Osteoblast (primary cell): ENCODE measurements around the gene RALY. TPM values are rescaled to one million over a fixed set of nuclear protein-coding genes. Genes with fewer than 3 reads are reported as not detected.

Experiments
- DNase-seq: peaks from one replicate; pipeline ENCODE4 v3.0.0; 2011; ENCODE audit warnings: low spot score, mixed read lengths; ENCODE audit not compliant: insufficient read length; ENCODE audit errors: missing footprints
- H2AFZ ChIP-seq: 2 replicates; pipeline ENCODE4 v1.6.0; 2011; ENCODE audit warnings: mild to moderate bottlenecking, low read length
- H3K27ac ChIP-seq: 2 replicates; pipeline ENCODE4 v1.5.1; 2011; ENCODE audit warnings: mild to moderate bottlenecking, low read depth, low read length, moderate library complexity
- H3K27me3 ChIP-seq: 2 replicates; pipeline ENCODE4 v1.6.0; 2012; ENCODE audit warnings: mild to moderate bottlenecking, control low read depth, inconsistent platforms, low read length, moderate library complexity; ENCODE audit not compliant: insufficient read depth
- H3K36me3 ChIP-seq: 2 replicates; pipeline ENCODE4 v1.5.1; 2011; ENCODE audit warnings: mild to moderate bottlenecking, low read length, control low read depth, moderate library complexity; ENCODE audit not compliant: insufficient read depth
- H3K4me1 ChIP-seq: 2 replicates; pipeline ENCODE4 v1.5.1; 2011; ENCODE audit warnings: mild to moderate bottlenecking, low read length, control low read depth, moderate library complexity; ENCODE audit not compliant: insufficient read depth
- H3K4me2 ChIP-seq: 2 replicates; pipeline ENCODE4 v1.6.0; 2011; ENCODE audit warnings: mild to moderate bottlenecking, low read length; ENCODE audit not compliant: insufficient read depth
- H3K4me3 ChIP-seq: fragments of 200-600 bp; sonication (generic); 3 replicates; pipeline ENCODE4 v1.5.1; 2012; ENCODE audit warnings: mild to moderate bottlenecking, low read length, inconsistent platforms; ENCODE audit not compliant: insufficient read depth
- H3K79me2 ChIP-seq: 2 replicates; pipeline ENCODE4 v1.6.0; 2012; ENCODE audit warnings: mild to moderate bottlenecking, low read length, control low read depth, inconsistent platforms; ENCODE audit not compliant: insufficient read depth
- H3K9me3 ChIP-seq: 2 replicates; pipeline ENCODE4 v1.5.1; 2011; ENCODE audit warnings: low read depth, low read length, control low read depth
- H4K20me1 ChIP-seq: 2 replicates; pipeline ENCODE4 v1.6.0; 2012; ENCODE audit warnings: mild to moderate bottlenecking, low read length, control low read depth; ENCODE audit not compliant: insufficient read depth
- CTCF ChIP-seq: IDR thresholded peaks from 2 replicates; pipeline ENCODE4 v1.5.1; 2011; ENCODE audit warnings: mild to moderate bottlenecking, low read depth, low read length, moderate library complexity; ENCODE audit errors: extremely low read depth
- total RNA-seq: library from RNA; depleted of rRNA; stranded (reverse); fragments of >200 nt; gene quantifications from 2 replicates; pipeline ENCODE4 v1.2.3, GENCODE V29; 2012

RALY gene
- total RNA-seq, 1 donor = 77.1 TPM

DNA sequence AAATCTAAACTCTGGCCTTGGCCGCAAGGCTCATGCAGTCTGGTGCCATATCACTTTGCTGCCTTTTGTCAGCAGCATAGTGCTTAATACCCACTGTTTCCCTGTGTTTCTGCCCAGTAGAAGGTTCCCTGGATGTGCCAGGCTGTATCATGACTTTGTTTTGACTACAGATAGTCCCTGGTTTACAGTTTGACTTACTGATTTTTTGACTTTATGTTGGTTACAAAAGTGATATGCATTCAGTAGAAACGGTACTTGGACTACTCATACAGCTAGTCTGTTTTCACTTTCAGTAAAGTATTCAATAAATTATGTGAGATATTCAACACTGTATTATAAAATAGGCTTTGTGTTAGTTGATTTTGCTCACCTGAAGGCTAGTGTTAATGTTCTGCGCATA is 19.0 kb downstream of the RALY start:
- Histone ChIP-seq H4K20me1 (peaks cover 88% of the 10 kb centered on the region), H2AFZ (no peak overlapping the region), H3K27me3 (no peaks in the 10 kb centered on the region), H3K4me3 (no peak overlapping the region), H3K9me3 (no peaks in the 10 kb centered on the region), H3K4me2 (no peak overlapping the region), H3K27ac (no peak overlapping the region), H3K4me1 (peaks cover 10% of the 10 kb centered on the region), H3K79me2 (peaks cover 90% of the 10 kb centered on the region), H3K36me3 (no peaks in the 10 kb centered on the region)
- no peak for DNase-seq
- TF ChIP-seq CTCF = no peak

- DNase-seq = no peak
- Histone ChIP-seq H3K4me1 (peaks cover 18% of the 10 kb centered on the region), H3K4me3 (no peak overlapping the region), H3K27ac (no peak overlapping the region), H3K36me3 (no peaks in the 10 kb centered on the region), H3K27me3 (no peaks in the 10 kb centered on the region), H2AFZ (no peak overlapping the region), H4K20me1 (peaks cover 88% of the 10 kb centered on the region), H3K4me2 (no peak overlapping the region), H3K79me2 (peaks cover 89% of the 10 kb centered on the region), H3K9me3 (no peaks in the 10 kb centered on the region)
- TF ChIP-seq CTCF = no peak
Observed at GRCh38 chr20:34013554-34013953, 19.8 kb downstream of the RALY start.

DNA sequence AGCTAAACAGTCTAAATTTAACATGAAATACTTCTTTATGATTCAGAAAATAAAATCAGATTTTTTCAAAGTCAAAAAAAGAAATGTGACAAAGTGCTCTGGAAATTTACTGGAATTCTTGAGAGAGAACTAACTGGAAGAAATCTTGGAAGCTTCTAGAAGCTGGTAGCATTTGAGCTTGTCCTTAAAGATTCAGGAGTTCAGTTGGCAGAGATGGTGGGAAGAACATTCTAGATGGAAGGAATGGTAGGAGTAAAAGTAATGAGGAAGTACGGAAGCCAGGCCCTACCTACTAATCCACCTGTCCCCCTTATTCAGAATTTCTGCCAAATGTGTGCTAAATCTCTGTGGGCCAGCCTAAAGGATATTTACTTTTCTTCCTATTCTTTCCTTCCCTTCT is 21.2 kb downstream of the RALY start:
- no peaks in the 10 kb centered on the region for H3K27me3 ChIP-seq
- no peak for DNase-seq

More for the DNA sequence above, 21.2 kb downstream of the RALY start:
- no peak overlapping the region for H3K27ac ChIP-seq
- no peak overlapping the region for H3K4me3 ChIP-seq
- peaks cover 18% of the 10 kb centered on the region for H3K4me1 ChIP-seq
- no peaks in the 10 kb centered on the region for H3K36me3 ChIP-seq
- H2AFZ ChIP-seq = no peak overlapping the region
- no peak for TF ChIP-seq CTCF
- H3K79me2 ChIP-seq = peaks cover 87% of the 10 kb centered on the region
- H3K9me3 ChIP-seq = no peaks in the 10 kb centered on the region
- peaks cover 86% of the 10 kb centered on the region for H4K20me1 ChIP-seq
- H3K4me2 ChIP-seq = no peak overlapping the region
